Osteoblast (primary cell): ENCODE measurements around the gene SNX6. TPM values are rescaled to one million over a fixed set of nuclear protein-coding genes. Genes with fewer than 3 reads are reported as not detected.
A peak's percentile ranks its signal among the peaks of the same experiment; 100 is the strongest.

ENCODE experiments used
- DNase-seq: peaks from one replicate; pipeline ENCODE4 v3.0.0; 2011; ENCODE audit warnings: low spot score, mixed read lengths; ENCODE audit not compliant: insufficient read length; ENCODE audit errors: missing footprints
- H2AFZ ChIP-seq: 2 replicates; pipeline ENCODE4 v1.6.0; 2011; ENCODE audit warnings: mild to moderate bottlenecking, low read length
- H3K27ac ChIP-seq: 2 replicates; pipeline ENCODE4 v1.5.1; 2011; ENCODE audit warnings: mild to moderate bottlenecking, low read depth, low read length, moderate library complexity
- H3K27me3 ChIP-seq: 2 replicates; pipeline ENCODE4 v1.6.0; 2012; ENCODE audit warnings: mild to moderate bottlenecking, control low read depth, inconsistent platforms, low read length, moderate library complexity; ENCODE audit not compliant: insufficient read depth
- H3K36me3 ChIP-seq: 2 replicates; pipeline ENCODE4 v1.5.1; 2011; ENCODE audit warnings: mild to moderate bottlenecking, low read length, control low read depth, moderate library complexity; ENCODE audit not compliant: insufficient read depth
- H3K4me1 ChIP-seq: 2 replicates; pipeline ENCODE4 v1.5.1; 2011; ENCODE audit warnings: mild to moderate bottlenecking, low read length, control low read depth, moderate library complexity; ENCODE audit not compliant: insufficient read depth
- H3K4me2 ChIP-seq: 2 replicates; pipeline ENCODE4 v1.6.0; 2011; ENCODE audit warnings: mild to moderate bottlenecking, low read length; ENCODE audit not compliant: insufficient read depth
- H3K4me3 ChIP-seq: fragments of 200-600 bp; sonication (generic); 3 replicates; pipeline ENCODE4 v1.5.1; 2012; ENCODE audit warnings: mild to moderate bottlenecking, low read length, inconsistent platforms; ENCODE audit not compliant: insufficient read depth
- H3K79me2 ChIP-seq: 2 replicates; pipeline ENCODE4 v1.6.0; 2012; ENCODE audit warnings: mild to moderate bottlenecking, low read length, control low read depth, inconsistent platforms; ENCODE audit not compliant: insufficient read depth
- H3K9me3 ChIP-seq: 2 replicates; pipeline ENCODE4 v1.5.1; 2011; ENCODE audit warnings: low read depth, low read length, control low read depth
- H4K20me1 ChIP-seq: 2 replicates; pipeline ENCODE4 v1.6.0; 2012; ENCODE audit warnings: mild to moderate bottlenecking, low read length, control low read depth; ENCODE audit not compliant: insufficient read depth
- CTCF ChIP-seq: IDR thresholded peaks from 2 replicates; pipeline ENCODE4 v1.5.1; 2011; ENCODE audit warnings: mild to moderate bottlenecking, low read depth, low read length, moderate library complexity; ENCODE audit errors: extremely low read depth
- total RNA-seq: library from RNA; depleted of rRNA; stranded (reverse); fragments of >200 nt; gene quantifications from 2 replicates; pipeline ENCODE4 v1.2.3, GENCODE V29; 2012

The SNX6 gene
- total RNA-seq: 177 and 204 TPM in 2 replicates

- Histone ChIP-seq H3K9me3 (no peaks in the 10 kb centered on the region), H3K4me3 (peak within 1 kb of the TSS; percentile 98), H4K20me1 (peaks cover 3% of the 10 kb centered on the region), H3K36me3 (peaks cover 8% of the 10 kb centered on the region), H3K4me2 (peak within 1 kb of the TSS; percentile 91), H3K27me3 (no peaks in the 10 kb centered on the region), H3K79me2 (peaks cover 53% of the 10 kb centered on the region), H3K4me1 (peaks cover 10% of the 10 kb centered on the region), H2AFZ (peak within 1 kb of the TSS; percentile 98), H3K27ac (peak within 1 kb of the TSS; percentile 89)
- DNase-seq: peak; percentile 99
- TF ChIP-seq CTCF: no peak
These were observed at the start of gene SNX6 for GRCh38 chr14:34629657-34630529. SNX6 (minus strand) TSS chr14:34630148; CDS start chr14:34630116, 32 bp downstream.

- H4K20me1 ChIP-seq: no peaks in the 10 kb centered on the region
- TF ChIP-seq CTCF: no peak
- peak overlapping the region; percentile 70 for H2AFZ ChIP-seq
- H3K36me3 ChIP-seq: no peaks in the 10 kb centered on the region
- H3K27ac ChIP-seq: no peak overlapping the region
- H3K4me2 ChIP-seq: peak overlapping the region; percentile 79
- H3K9me3 ChIP-seq: no peaks in the 10 kb centered on the region
- peaks cover 12% of the 10 kb centered on the region for H3K4me1 ChIP-seq
- DNase-seq: no peak
- no peaks in the 10 kb centered on the region for H3K79me2 ChIP-seq
- no peak overlapping the region for H3K4me3 ChIP-seq
- H3K27me3 ChIP-seq: no peaks in the 10 kb centered on the region
These were observed 48.8 kb upstream of the SNX6 start for GRCh38 chr14:34678735-34679134.

- H4K20me1 ChIP-seq: no peaks in the 10 kb centered on the region
- H2AFZ ChIP-seq: peak overlapping the region; percentile 70
- no peaks in the 10 kb centered on the region for H3K9me3 ChIP-seq
- H3K4me3 ChIP-seq: peak overlapping the region; percentile 21
- peak overlapping the region; percentile 79 for H3K4me2 ChIP-seq
- TF ChIP-seq CTCF: no peak
- H3K36me3 ChIP-seq: no peaks in the 10 kb centered on the region
- peak overlapping the region; percentile 51 for H3K27ac ChIP-seq
- DNase-seq: no peak
- no peaks in the 10 kb centered on the region for H3K27me3 ChIP-seq
- no peaks in the 10 kb centered on the region for H3K79me2 ChIP-seq
- H3K4me1 ChIP-seq: peaks cover 12% of the 10 kb centered on the region
These were observed 48.4 kb upstream of the SNX6 start for GRCh38 chr14:34678306-34678705.

- peaks cover 9% of the 10 kb centered on the region for H3K4me1 ChIP-seq
- H3K27ac ChIP-seq: no peak overlapping the region
- H3K79me2 ChIP-seq: no peaks in the 10 kb centered on the region
- no peak for DNase-seq
- H3K27me3 ChIP-seq: no peaks in the 10 kb centered on the region
- H3K9me3 ChIP-seq: no peaks in the 10 kb centered on the region
- TF ChIP-seq CTCF: no peak
- H2AFZ ChIP-seq: peak overlapping the region; percentile 18
- no peak overlapping the region for H3K4me2 ChIP-seq
- no peaks in the 10 kb centered on the region for H3K36me3 ChIP-seq
- no peaks in the 10 kb centered on the region for H4K20me1 ChIP-seq
- H3K4me3 ChIP-seq: no peak overlapping the region
These were observed 46.7 kb upstream of the SNX6 start for GRCh38 chr14:34676516-34677211.
